Progenitor cell of endocrine pancreas (in vitro differentiated cells): ENCODE data around the gene GNAI2. TPM values are rescaled to one million over a fixed set of nuclear protein-coding genes. Genes with fewer than 3 reads are reported as not detected.

Experiments used
- DNase-seq: peaks from one replicate; pipeline ENCODE4 v3.0.0; 2021; ENCODE audit warnings: low spot score; ENCODE audit not compliant: unreplicated experiment
- H3K27ac Mint-ChIP-seq: 2 replicates; pipeline ENCODE4 v1.8.0; 2021; ENCODE audit warnings: mild to moderate bottlenecking, moderate library complexity, mixed read lengths
- H3K27me3 Mint-ChIP-seq: 2 replicates; pipeline ENCODE4 v1.8.0; 2021; ENCODE audit warnings: mixed read lengths
- H3K36me3 Mint-ChIP-seq: 2 replicates; pipeline ENCODE4 v1.8.0; 2022; ENCODE audit warnings: mixed read lengths; ENCODE audit not compliant: insufficient read depth
- H3K4me1 Mint-ChIP-seq: 2 replicates; pipeline ENCODE4 v1.8.0; 2021; ENCODE audit warnings: low read depth, mixed read lengths
- H3K4me3 Mint-ChIP-seq: 2 replicates; pipeline ENCODE4 v1.8.0; 2021; ENCODE audit warnings: low read depth, mild to moderate bottlenecking, moderate library complexity, mixed read lengths
- H3K9me3 Mint-ChIP-seq: 2 replicates; pipeline ENCODE4 v1.8.0; 2021; ENCODE audit warnings: low read depth, mixed read lengths
- CTCF ChIP-seq: fragments of 200-600 bp; sonication (generic); IDR thresholded peaks from one replicate; pipeline ENCODE4 v1.5.0; 2021; ENCODE audit warnings: antibody characterized with exemption, mild to moderate bottlenecking; ENCODE audit not compliant: unreplicated experiment
- total RNA-seq: library from RNA; stranded (reverse); gene quantifications from 2 replicates; pipeline ENCODE4 v1.2.1, GENCODE V29; 2021

Gene GNAI2
- total RNA-seq, 1 donor from 2014 or later: 171 TPM

GRCh38 chr3:50192124-50192523 lies 43.9 kb upstream of the GNAI2 start:
- H3K36me3 Mint-ChIP-seq: no peaks in the 10 kb centered on the region
- H3K27me3 Mint-ChIP-seq: peaks cover 12% of the 10 kb centered on the region
- TF ChIP-seq CTCF: no peak
- H3K9me3 Mint-ChIP-seq: no peaks in the 10 kb centered on the region
- no peak overlapping the region for H3K27ac Mint-ChIP-seq
- peaks cover 3% of the 10 kb centered on the region for H3K4me1 Mint-ChIP-seq
- no peak for DNase-seq
- no peak overlapping the region for H3K4me3 Mint-ChIP-seq

GRCh38 chr3:50192689-50193141 lies 43.3 kb upstream of the GNAI2 start:
- H3K9me3 Mint-ChIP-seq: no peaks in the 10 kb centered on the region
- no peak overlapping the region for H3K27ac Mint-ChIP-seq
- H3K4me1 Mint-ChIP-seq: peaks cover 3% of the 10 kb centered on the region
- H3K4me3 Mint-ChIP-seq: no peak overlapping the region
- no peaks in the 10 kb centered on the region for H3K36me3 Mint-ChIP-seq
- TF ChIP-seq CTCF: peak; percentile 88
- peak; percentile 87 for DNase-seq
- peaks cover 18% of the 10 kb centered on the region for H3K27me3 Mint-ChIP-seq

DNA sequence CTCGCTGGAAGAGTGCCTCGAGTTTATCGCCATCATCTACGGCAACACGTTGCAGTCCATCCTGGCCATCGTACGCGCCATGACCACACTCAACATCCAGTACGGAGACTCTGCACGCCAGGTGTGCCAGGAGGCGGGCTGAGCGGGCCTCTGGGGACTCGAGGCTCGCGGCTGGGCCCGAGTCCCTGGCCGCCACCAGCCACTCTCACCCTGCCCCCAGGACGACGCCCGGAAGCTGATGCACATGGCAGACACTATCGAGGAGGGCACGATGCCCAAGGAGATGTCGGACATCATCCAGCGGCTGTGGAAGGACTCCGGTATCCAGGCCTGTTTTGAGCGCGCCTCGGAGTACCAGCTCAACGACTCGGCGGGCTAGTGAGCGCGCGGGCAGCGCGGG lies 42.7 kb upstream of the GNAI2 start:
- no peak overlapping the region for H3K27ac Mint-ChIP-seq
- peaks cover 18% of the 10 kb centered on the region for H3K27me3 Mint-ChIP-seq
- H3K9me3 Mint-ChIP-seq: no peaks in the 10 kb centered on the region
- no peaks in the 10 kb centered on the region for H3K36me3 Mint-ChIP-seq
- no peak for DNase-seq
- no peak for TF ChIP-seq CTCF
- no peak overlapping the region for H3K4me3 Mint-ChIP-seq
- H3K4me1 Mint-ChIP-seq: peaks cover 3% of the 10 kb centered on the region

- H3K4me1 Mint-ChIP-seq: peaks cover 3% of the 10 kb centered on the region
These were observed 42.3 kb upstream of the GNAI2 start for GRCh38 chr3:50193746-50194127.

DNA sequence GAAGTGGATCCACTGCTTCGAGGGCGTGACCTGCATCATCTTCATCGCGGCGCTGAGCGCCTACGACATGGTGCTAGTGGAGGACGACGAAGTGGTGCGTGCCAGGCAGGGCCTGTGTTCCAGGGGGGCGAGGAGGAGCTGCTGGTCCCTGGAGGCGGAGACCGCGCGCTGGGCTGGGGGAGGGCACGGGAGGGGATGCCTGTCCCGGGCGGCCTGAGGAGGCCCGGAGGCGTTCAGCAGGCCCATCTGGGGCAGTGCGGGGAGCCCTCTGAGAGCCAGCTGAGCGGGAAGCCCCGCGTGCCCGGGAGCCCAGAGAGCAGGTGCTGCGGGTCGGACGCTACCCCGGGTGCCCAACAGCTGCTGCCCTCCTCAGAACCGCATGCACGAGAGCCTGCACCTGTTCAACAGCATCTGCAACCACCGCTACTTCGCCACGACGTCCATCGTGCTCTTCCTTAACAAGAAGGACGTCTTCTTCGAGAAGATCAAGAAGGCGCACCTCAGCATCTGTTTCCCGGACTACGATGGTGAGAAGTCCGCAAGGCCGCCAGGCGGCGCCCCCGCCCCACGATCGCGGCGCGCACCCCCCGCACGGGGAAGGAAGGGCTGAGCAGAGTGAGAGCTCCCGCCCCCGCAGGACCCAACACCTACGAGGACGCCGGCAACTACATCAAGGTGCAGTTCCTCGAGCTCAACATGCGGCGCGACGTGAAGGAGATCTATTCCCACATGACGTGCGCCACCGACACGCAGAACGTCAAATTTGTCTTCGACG lies 41.7 kb upstream of the GNAI2 start:
- peak; percentile 47 for DNase-seq
- peak; percentile 70 for TF ChIP-seq CTCF
- peaks cover 3% of the 10 kb centered on the region for H3K4me1 Mint-ChIP-seq
- H3K9me3 Mint-ChIP-seq: no peaks in the 10 kb centered on the region
- peaks cover 20% of the 10 kb centered on the region for H3K27me3 Mint-ChIP-seq
- H3K4me3 Mint-ChIP-seq: no peak overlapping the region
- H3K27ac Mint-ChIP-seq: no peak overlapping the region
- no peaks in the 10 kb centered on the region for H3K36me3 Mint-ChIP-seq

More at GRCh38 chr3:50193746-50194127, 42.3 kb upstream of the GNAI2 start:
- Mint-ChIP-seq H3K27ac (no peak overlapping the region), H3K36me3 (no peaks in the 10 kb centered on the region), H3K4me3 (no peak overlapping the region), H3K9me3 (no peaks in the 10 kb centered on the region), H3K27me3 (peaks cover 18% of the 10 kb centered on the region)
- no peak for TF ChIP-seq CTCF
- no peak for DNase-seq
